Neural progenitor cell (in vitro differentiated cells): ENCODE results near the gene SLC1A1. TPM values are rescaled to one million over a fixed set of nuclear protein-coding genes. Genes with fewer than 3 reads are reported as not detected.

ENCODE experiments used
- DNase-seq: peaks from one replicate; pipeline ENCODE4 v3.0.0-alpha.2; 2016; ENCODE audit warnings: low spot score
- H2AFZ ChIP-seq: fragments of 200-600 bp; sonication (generic); replicated peaks from 2 replicates; pipeline ENCODE4 v1.6.1; 2016; ENCODE audit warnings: antibody characterized with exemption
- H3F3A ChIP-seq: fragments of 200-600 bp; sonication (generic); 2 replicates; pipeline ENCODE4 v1.6.1; 2016; ENCODE audit warnings: antibody characterized with exemption, low read depth
- H3K27ac ChIP-seq: fragments of 200-600 bp; sonication (generic); 2 replicates; pipeline ENCODE4 v1.5.1; 2016; ENCODE audit warnings: mild to moderate bottlenecking
- H3K27me3 ChIP-seq: fragments of 200-600 bp; sonication (generic); 2 replicates; pipeline ENCODE4 v1.6.1; 2016; ENCODE audit warnings: mild to moderate bottlenecking, moderate library complexity
- H3K36me3 ChIP-seq: fragments of 200-600 bp; sonication (generic); 2 replicates; pipeline ENCODE4 v1.5.1; 2016
- H3K4me1 ChIP-seq: fragments of 200-600 bp; sonication (generic); 2 replicates; pipeline ENCODE4 v1.6.1; 2016; ENCODE audit warnings: mixed run types
- H3K4me2 ChIP-seq: fragments of 200-600 bp; sonication (generic); 2 replicates; pipeline ENCODE4 v1.6.1; 2016
- H3K4me3 ChIP-seq: fragments of 200-600 bp; sonication (generic); 2 replicates; pipeline ENCODE4 v1.5.1; 2016
- H3K79me2 ChIP-seq: fragments of 200-600 bp; sonication (generic); 2 replicates; pipeline ENCODE4 v1.6.1; 2016; ENCODE audit warnings: low read depth
- H3K9ac ChIP-seq: fragments of 200-600 bp; sonication (generic); 2 replicates; pipeline ENCODE4 v1.6.1; 2016
- H3K9me3 ChIP-seq: fragments of 200-600 bp; sonication (generic); 2 replicates; pipeline ENCODE4 v1.5.1; 2016; ENCODE audit warnings: low read depth
- H4K20me1 ChIP-seq: fragments of 200-600 bp; sonication (generic); 2 replicates; pipeline ENCODE4 v1.6.1; 2016; ENCODE audit warnings: low read depth
- H3K27ac Mint-ChIP-seq: 3 replicates; pipeline ENCODE4 v1.8.0; 2021; ENCODE audit warnings: mixed read lengths
- H3K27me3 Mint-ChIP-seq: 2 replicates; pipeline ENCODE4 v1.8.0; 2022; ENCODE audit warnings: low read depth, mild to moderate bottlenecking, inconsistent platforms, moderate library complexity, mixed read lengths; ENCODE audit not compliant: insufficient read depth
- H3K36me3 Mint-ChIP-seq: 3 replicates; pipeline ENCODE4 v1.8.0; 2021; ENCODE audit warnings: mixed read lengths
- H3K4me1 Mint-ChIP-seq: 3 replicates; pipeline ENCODE4 v1.8.0; 2021; ENCODE audit warnings: mixed read lengths
- H3K4me3 Mint-ChIP-seq: 3 replicates; pipeline ENCODE4 v1.8.0; 2021; ENCODE audit warnings: mild to moderate bottlenecking, moderate library complexity, mixed read lengths
- H3K9me3 Mint-ChIP-seq: 3 replicates; pipeline ENCODE4 v1.8.0; 2020; ENCODE audit warnings: mixed read lengths
- EZH2 ChIP-seq: fragments of 200-600 bp; sonication (generic); IDR thresholded peaks from 2 replicates; pipeline ENCODE4 v1.6.1; 2017; ENCODE audit warnings: antibody characterized with exemption, mild to moderate bottlenecking, moderate library complexity
- EZH2phosphoT487 ChIP-seq: fragments of 200-600 bp; sonication (generic); IDR thresholded peaks from 2 replicates; pipeline ENCODE4 v1.6.1; 2017; ENCODE audit warnings: antibody characterized with exemption
- total RNA-seq: library from RNA; depleted of rRNA; stranded (reverse); fragments of >200 nt; gene quantifications from 2 replicates; pipeline ENCODE4 v1.2.3, GENCODE V29; 2015; ENCODE audit warnings: low replicate concordance
- TF ChIP-seq, protein P1 (sequence below): fragments of 200-600 bp; sonication (generic); IDR thresholded peaks from 2 replicates; pipeline ENCODE4 v1.5.1; 2017; ENCODE audit warnings: antibody characterized with exemption, mild to moderate bottlenecking

The SLC1A1 gene
- total RNA-seq, 1 donor from 2014 or later, result 16.2 TPM

DNA sequence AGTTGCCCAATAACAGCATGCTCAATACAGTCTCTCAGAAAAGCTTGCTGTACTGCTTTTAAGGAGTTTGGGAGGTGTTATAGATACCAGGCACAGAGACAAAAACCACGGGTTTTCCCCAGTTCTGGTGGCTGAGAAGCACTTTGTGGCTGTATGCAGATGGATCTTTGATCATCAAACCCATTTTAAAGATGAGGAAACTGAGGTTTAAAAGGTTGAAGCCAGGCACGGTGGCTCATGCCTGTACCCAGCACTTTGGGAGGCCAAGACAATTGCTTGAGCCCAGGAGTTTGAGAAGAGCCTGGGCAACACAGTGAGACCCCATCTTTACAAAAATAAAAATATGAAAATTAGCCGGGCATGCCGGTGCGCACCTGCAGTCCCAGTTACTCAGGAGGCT is 125.5 kb downstream of the SLC1A1 start:
- Mint-ChIP-seq H3K4me3 (no peak overlapping the region), H3K9me3 (no peaks in the 10 kb centered on the region), H3K36me3 (no peaks in the 10 kb centered on the region), H3K4me1 (peaks cover 6% of the 10 kb centered on the region), H3K27me3 (no peaks in the 10 kb centered on the region), H3K27ac (no peak overlapping the region)
- no peak overlapping the region for H3K4me2 ChIP-seq
- no peaks in the 10 kb centered on the region for H4K20me1 ChIP-seq
- H3K9me3 ChIP-seq, result no peaks in the 10 kb centered on the region
- H3K4me3 ChIP-seq, result no peak overlapping the region
- peaks cover 8% of the 10 kb centered on the region for H3K4me1 ChIP-seq
- H3K27ac ChIP-seq, result no peak overlapping the region
- no peak for DNase-seq
- no peaks in the 10 kb centered on the region for H3K27me3 ChIP-seq
- no peak overlapping the region for H3K9ac ChIP-seq
- H3F3A ChIP-seq, result no peaks in the 10 kb centered on the region
- TF ChIP-seq EZH2phosphoT487 (no peak), EZH2 (no peak)
- TF ChIP-seq, protein P1, sequence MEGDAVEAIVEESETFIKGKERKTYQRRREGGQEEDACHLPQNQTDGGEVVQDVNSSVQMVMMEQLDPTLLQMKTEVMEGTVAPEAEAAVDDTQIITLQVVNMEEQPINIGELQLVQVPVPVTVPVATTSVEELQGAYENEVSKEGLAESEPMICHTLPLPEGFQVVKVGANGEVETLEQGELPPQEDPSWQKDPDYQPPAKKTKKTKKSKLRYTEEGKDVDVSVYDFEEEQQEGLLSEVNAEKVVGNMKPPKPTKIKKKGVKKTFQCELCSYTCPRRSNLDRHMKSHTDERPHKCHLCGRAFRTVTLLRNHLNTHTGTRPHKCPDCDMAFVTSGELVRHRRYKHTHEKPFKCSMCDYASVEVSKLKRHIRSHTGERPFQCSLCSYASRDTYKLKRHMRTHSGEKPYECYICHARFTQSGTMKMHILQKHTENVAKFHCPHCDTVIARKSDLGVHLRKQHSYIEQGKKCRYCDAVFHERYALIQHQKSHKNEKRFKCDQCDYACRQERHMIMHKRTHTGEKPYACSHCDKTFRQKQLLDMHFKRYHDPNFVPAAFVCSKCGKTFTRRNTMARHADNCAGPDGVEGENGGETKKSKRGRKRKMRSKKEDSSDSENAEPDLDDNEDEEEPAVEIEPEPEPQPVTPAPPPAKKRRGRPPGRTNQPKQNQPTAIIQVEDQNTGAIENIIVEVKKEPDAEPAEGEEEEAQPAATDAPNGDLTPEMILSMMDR, result no peak
- H3K36me3 ChIP-seq, result no peaks in the 10 kb centered on the region
- H2AFZ ChIP-seq, result no peak overlapping the region
- no peaks in the 10 kb centered on the region for H3K79me2 ChIP-seq

DNA sequence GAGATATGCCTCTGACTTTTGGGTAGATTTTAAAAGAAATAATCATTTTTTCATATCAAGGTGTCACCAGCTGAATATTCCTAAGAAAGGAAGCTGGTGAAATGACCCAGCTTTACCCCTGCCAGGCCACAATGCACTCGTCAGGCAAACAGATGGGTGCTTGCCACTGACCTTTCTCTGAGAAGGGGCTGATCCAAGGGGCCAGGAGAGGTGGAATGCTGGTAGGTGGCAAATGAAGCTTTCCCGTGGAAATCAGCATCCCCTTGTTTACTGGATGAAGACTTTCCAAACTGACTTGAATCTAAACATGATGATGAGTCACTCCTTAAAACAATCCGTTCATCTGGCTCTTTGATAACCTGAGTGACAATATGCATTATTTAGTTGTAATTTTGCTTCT is 127.5 kb downstream of the SLC1A1 start:
- Mint-ChIP-seq H3K27me3 (no peaks in the 10 kb centered on the region), H3K36me3 (no peaks in the 10 kb centered on the region), H3K27ac (no peak overlapping the region), H3K4me1 (peaks cover 15% of the 10 kb centered on the region), H3K4me3 (no peak overlapping the region), H3K9me3 (no peaks in the 10 kb centered on the region)
- no peak for DNase-seq
- TF ChIP-seq EZH2 (no peak), EZH2phosphoT487 (no peak)
- TF ChIP-seq, protein P1, result no peak
- Histone ChIP-seq H3K4me3 (no peak overlapping the region), H3F3A (peaks cover 12% of the 10 kb centered on the region), H3K79me2 (no peaks in the 10 kb centered on the region), H3K4me2 (no peak overlapping the region), H3K9ac (no peak overlapping the region), H3K9me3 (no peaks in the 10 kb centered on the region), H3K4me1 (peaks cover 17% of the 10 kb centered on the region), H4K20me1 (no peaks in the 10 kb centered on the region), H3K27me3 (no peaks in the 10 kb centered on the region), H3K27ac (no peak overlapping the region), H3K36me3 (no peaks in the 10 kb centered on the region), H2AFZ (no peak overlapping the region)

DNA sequence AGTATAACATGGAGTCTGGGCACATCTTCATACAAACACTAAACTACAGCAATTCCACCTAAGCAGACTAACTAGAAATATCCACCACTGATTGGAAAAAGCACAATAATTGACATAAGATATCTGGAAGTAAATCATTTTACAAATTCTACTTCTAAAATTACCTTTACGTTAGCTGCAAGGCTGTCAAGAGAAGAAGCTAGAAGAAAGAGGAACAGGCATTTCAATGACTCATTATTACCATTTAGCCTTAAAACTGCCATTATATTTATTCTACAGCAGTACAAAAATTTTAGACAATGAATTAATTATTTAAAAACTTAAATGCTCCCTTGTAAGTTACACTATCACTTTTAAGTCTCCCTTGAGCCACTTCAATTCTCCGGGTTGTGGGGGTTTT is 128.4 kb downstream of the SLC1A1 start:
- Mint-ChIP-seq H3K4me1 (peaks cover 15% of the 10 kb centered on the region), H3K9me3 (no peaks in the 10 kb centered on the region), H3K4me3 (no peak overlapping the region), H3K27me3 (no peaks in the 10 kb centered on the region), H3K27ac (no peak overlapping the region), H3K36me3 (no peaks in the 10 kb centered on the region)
- Histone ChIP-seq H3K9me3 (no peaks in the 10 kb centered on the region), H3K79me2 (no peaks in the 10 kb centered on the region), H3K4me3 (no peak overlapping the region), H3K27me3 (no peaks in the 10 kb centered on the region), H3K36me3 (no peaks in the 10 kb centered on the region), H3K9ac (no peak overlapping the region), H4K20me1 (no peaks in the 10 kb centered on the region), H3K4me2 (no peak overlapping the region), H3F3A (peaks cover 12% of the 10 kb centered on the region), H2AFZ (no peak overlapping the region), H3K27ac (no peak overlapping the region), H3K4me1 (peaks cover 17% of the 10 kb centered on the region)
- TF ChIP-seq EZH2phosphoT487 (no peak), EZH2 (no peak)
- TF ChIP-seq, protein P1, result no peak
- no peak for DNase-seq
